Activated T-helper 1 cell treated with anti-CD3 and anti-CD28 coated beads, Interleukin-2, amount 50 U/mL, for 16 hours (primary cell): ENCODE results near the gene AIFM3.
"Not testable (repeated sequence)": the region's sequence is repeated elsewhere in the genome, so short reads cannot be mapped to it uniquely, and the experiment has no call there.

Experiments
- DNase-seq, 2 donors: peaks; one replicate each; pipeline ENCODE4 v3.0.0-alpha.2; 2020; ENCODE audit warnings: low read depth in 1 of 2, low spot score in 1 of 2

The AIFM3 gene

GRCh38 chr22:20940186-20940651 is 26.8 kb upstream of the AIFM3 start:
- no peak for DNase-seq

GRCh38 chr22:20940904-20941385 is 26.1 kb upstream of the AIFM3 start:
- DNase-seq = no peak

GRCh38 chr22:20942203-20942902 is 24.7 kb upstream of the AIFM3 start:
- not testable (repeated sequence) for DNase-seq

GRCh38 chr22:20943104-20943933 is 23.7 kb upstream of the AIFM3 start:
- DNase-seq = no peak

GRCh38 chr22:20944042-20944441 is 23.0 kb upstream of the AIFM3 start:
- DNase-seq = no peak

- DNase-seq = no peak
Observed at GRCh38 chr22:20945578-20945934, 21.5 kb upstream of the AIFM3 start.

- no peak for DNase-seq
Observed at GRCh38 chr22:20946080-20946986, 20.7 kb upstream of the AIFM3 start.

- no peak for DNase-seq
Observed at GRCh38 chr22:20946991-20947390, 20.1 kb upstream of the AIFM3 start.

GRCh38 chr22:20948450-20948849 is 18.6 kb upstream of the AIFM3 start:
- no peak for DNase-seq

- DNase-seq = no peak
Observed at GRCh38 chr22:20948989-20949388, 18.1 kb upstream of the AIFM3 start.

GRCh38 chr22:20949698-20950183 is 17.3 kb upstream of the AIFM3 start:
- no peak for DNase-seq

GRCh38 chr22:20951151-20951931 is 15.7 kb upstream of the AIFM3 start:
- no peak for DNase-seq

GRCh38 chr22:20951932-20952380 is 15.1 kb upstream of the AIFM3 start:
- DNase-seq = no peak

- no peak for DNase-seq
Observed at GRCh38 chr22:20952544-20953341, 14.3 kb upstream of the AIFM3 start.

- no peak for DNase-seq
Observed at GRCh38 chr22:20953342-20953608, 13.8 kb upstream of the AIFM3 start.

GRCh38 chr22:20953668-20954500 is 13.2 kb upstream of the AIFM3 start:
- no peak for DNase-seq

GRCh38 chr22:20955548-20955947 is 11.5 kb upstream of the AIFM3 start:
- DNase-seq = no peak

- no peak for DNase-seq
Observed at GRCh38 chr22:20956258-20957101, 10.6 kb upstream of the AIFM3 start.
